IPS-20b (cell line): ENCODE results near the gene ZNF366.

Experiments used
- H3K27ac ChIP-seq: one replicate; pipeline ENCODE4 v1.5.1; 2013; ENCODE audit warnings: low read length
- H3K27me3 ChIP-seq: 2 replicates; pipeline ENCODE4 v1.6.1; 2013; ENCODE audit warnings: mild to moderate bottlenecking, low read length, inconsistent platforms; ENCODE audit not compliant: insufficient read depth
- H3K36me3 ChIP-seq: 2 replicates; pipeline ENCODE4 v1.6.1; 2013; ENCODE audit warnings: low read depth, mild to moderate bottlenecking, inconsistent platforms, low read length, moderate library complexity; ENCODE audit not compliant: insufficient read depth
- H3K4me1 ChIP-seq: 2 replicates; pipeline ENCODE4 v1.6.1; 2013; ENCODE audit warnings: mild to moderate bottlenecking, control low read depth, inconsistent platforms, low read length, moderate library complexity; ENCODE audit not compliant: insufficient read depth
- H3K4me3 ChIP-seq: 2 replicates; pipeline ENCODE4 v1.5.1; 2013; ENCODE audit warnings: mild to moderate bottlenecking, low read length, inconsistent platforms
- H3K9ac ChIP-seq: 2 replicates; pipeline ENCODE4 v1.6.1; 2013; ENCODE audit warnings: low read depth, mild to moderate bottlenecking, inconsistent platforms, low read length, moderate library complexity
- H3K9me3 ChIP-seq: 2 replicates; pipeline ENCODE4 v1.6.1; 2013; ENCODE audit warnings: mild to moderate bottlenecking, low read depth, low read length, inconsistent platforms; ENCODE audit not compliant: insufficient read depth

The ZNF366 gene

DNA sequence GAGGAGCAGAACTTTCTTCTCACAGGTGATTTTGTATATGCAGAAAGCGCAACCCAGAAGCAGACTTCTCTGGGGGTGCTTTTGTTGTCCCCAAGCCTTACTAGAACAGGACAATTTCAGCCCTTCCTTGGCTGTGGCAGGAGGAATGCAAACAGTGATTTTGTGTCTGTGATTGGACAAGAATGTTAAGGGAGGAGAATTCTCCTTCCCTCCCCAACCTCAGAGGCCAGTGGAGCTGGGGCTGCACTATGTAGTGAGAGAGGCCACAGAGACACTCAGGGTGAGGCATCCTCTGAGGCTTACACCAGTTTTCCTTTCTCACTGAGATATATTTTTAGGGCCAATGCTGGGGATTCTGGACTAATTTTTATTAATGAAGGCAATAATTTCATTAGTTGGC is 58.8 kb downstream of the ZNF366 start:
- Histone ChIP-seq H3K4me1 (peaks cover 3% of the 10 kb centered on the region; the same call in 1 of the 2 replicates), H3K9me3 (no peaks in the 10 kb centered on the region), H3K36me3 (no peaks in the 10 kb centered on the region), H3K27me3 (no peaks in the 10 kb centered on the region), H3K4me3 (no peak overlapping the region), H3K9ac (no peak overlapping the region), H3K27ac (no peak overlapping the region)

DNA sequence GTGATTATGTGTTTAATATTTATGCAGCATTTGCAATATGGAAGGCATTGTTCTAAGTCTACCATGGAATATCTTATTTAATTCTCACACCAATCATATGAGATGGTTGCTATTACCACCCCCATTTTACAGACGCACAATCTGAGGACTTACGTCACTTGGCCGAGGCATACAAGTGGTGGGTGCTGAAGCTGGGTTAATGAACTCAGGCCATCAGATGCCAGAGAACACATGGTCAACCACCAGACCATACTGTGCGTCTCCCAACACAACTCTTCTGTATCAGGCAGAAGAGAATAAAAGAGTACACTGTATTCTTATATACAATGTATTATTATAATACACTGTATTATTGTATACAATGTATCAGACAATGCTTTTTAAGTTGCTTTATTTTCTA is 59.5 kb downstream of the ZNF366 start:
- Histone ChIP-seq H3K9ac (no peak overlapping the region), H3K4me3 (no peak overlapping the region), H3K4me1 (peaks cover 1% of the 10 kb centered on the region; the same call in 1 of the 2 replicates), H3K27ac (no peak overlapping the region), H3K9me3 (no peaks in the 10 kb centered on the region), H3K27me3 (no peaks in the 10 kb centered on the region), H3K36me3 (no peaks in the 10 kb centered on the region)

DNA sequence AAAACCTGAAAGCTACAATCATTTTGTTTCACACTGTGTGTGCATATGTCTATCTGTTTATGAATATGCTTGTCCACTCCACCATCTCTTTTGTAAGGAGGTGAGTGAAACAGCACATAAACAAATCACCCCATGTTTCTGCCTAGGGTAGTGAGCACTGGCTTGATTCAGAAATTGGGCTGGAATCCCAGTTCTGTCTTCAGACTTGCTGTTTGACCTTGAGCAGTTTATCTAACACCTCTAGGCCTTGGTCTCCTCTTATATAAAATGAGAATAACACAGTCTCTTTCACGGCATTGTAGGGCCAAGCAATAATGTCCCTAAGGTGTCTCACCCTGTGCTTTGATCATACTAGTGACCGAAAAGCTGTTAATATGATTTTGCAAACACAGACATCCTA is 61.2 kb downstream of the ZNF366 start:
- Histone ChIP-seq H3K4me3 (no peak overlapping the region), H3K27me3 (no peaks in the 10 kb centered on the region), H3K9me3 (no peaks in the 10 kb centered on the region), H3K4me1 (no peaks in the 10 kb centered on the region), H3K27ac (no peak overlapping the region), H3K36me3 (no peaks in the 10 kb centered on the region), H3K9ac (no peak overlapping the region)

DNA sequence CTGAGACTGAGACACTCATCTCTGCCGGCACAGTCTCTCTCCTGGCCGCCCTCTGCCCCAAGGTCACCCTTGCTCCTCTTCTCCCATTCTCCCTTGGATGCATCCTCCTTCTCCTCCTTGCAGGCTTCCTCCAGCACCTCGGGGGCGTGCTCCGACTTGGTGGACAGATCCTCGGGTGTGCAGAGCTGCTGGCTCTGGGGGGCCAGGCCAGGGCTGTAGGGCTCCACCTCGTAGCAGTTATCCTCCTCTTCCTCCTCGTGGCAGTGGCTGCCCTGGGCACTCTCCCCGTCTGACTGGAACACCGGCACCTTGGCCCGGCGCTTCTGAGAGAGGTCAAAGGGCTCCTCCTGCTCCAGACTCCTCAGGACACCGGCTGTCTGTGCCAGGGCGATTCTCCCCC is 63.3 kb downstream of the ZNF366 start:
- no peak overlapping the region for H3K27ac ChIP-seq
- H3K36me3 ChIP-seq = no peaks in the 10 kb centered on the region
- H3K9me3 ChIP-seq = no peaks in the 10 kb centered on the region

DNA sequence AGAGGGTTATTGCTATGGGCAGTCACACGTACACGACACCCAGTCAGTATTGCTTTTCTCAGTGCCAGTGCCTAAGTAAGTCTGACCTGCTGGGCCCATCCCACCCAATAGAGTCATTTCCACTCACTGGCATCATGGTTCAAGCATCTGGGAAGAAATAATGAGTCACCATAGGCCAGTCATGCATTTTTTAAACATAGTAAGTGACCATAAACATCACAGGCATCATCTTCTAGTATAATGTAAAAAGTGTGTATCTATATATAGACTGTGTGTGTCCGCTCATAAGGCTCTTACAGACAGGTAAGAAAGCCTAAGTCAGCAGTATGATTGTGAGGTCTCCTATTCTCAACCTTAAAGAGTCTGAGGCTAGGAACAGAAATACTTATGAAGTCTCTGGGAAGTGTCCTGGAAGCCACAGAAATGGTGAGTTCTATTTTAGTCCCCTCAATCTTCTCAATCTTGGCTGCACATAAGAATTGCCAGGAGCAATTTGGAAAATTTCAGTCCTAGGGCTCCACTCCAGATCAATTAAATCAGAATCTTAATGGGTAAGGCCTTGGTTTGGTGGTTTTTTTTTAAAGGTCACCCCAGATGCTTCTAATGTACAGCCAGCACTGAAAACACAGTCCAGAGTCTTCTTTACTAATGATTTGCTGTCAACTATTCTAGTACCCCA is 65.2 kb downstream of the ZNF366 start:
- H3K9ac ChIP-seq = no peak overlapping the region
- H3K9me3 ChIP-seq = no peaks in the 10 kb centered on the region
- H3K36me3 ChIP-seq = no peaks in the 10 kb centered on the region
- H3K27me3 ChIP-seq = no peaks in the 10 kb centered on the region
- H3K4me1 ChIP-seq = no peaks in the 10 kb centered on the region
- no peak overlapping the region for H3K27ac ChIP-seq
- no peak overlapping the region for H3K4me3 ChIP-seq

More for the DNA sequence above, 63.3 kb downstream of the ZNF366 start:
- Histone ChIP-seq H3K4me3 (no peak overlapping the region), H3K9ac (no peak overlapping the region), H3K27me3 (no peaks in the 10 kb centered on the region), H3K4me1 (no peaks in the 10 kb centered on the region)

DNA sequence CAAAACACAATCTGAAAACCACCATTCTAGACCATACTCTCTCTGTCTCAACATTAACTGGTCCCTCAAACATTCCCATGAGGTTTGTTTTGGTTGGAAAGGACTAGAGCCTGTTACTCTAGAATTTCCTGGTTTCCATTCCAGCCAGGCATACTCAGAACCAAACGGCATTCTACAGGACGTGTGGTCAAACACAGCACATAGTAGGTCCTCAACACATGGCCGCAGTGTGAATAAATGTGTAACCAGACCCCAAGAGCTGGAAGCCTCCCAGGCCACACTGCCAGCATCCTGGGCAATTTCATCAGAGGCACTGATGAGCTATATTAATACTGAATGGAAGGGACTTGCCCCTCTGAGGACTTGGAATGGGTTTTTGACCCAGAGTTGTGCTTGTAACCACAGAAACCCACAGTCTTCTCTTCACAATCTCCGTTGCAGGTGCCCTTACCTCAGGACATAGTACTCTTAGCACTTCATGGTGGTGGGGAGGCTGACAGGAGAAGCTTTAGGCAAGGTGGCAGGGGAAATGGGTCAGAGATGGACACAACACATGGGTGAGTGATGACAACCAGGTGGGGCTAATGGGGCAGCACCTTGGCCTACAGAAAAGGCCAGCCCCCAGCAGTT is 66.0 kb downstream of the ZNF366 start:
- Histone ChIP-seq H3K9ac (no peak overlapping the region), H3K9me3 (no peaks in the 10 kb centered on the region), H3K27ac (no peak overlapping the region), H3K36me3 (no peaks in the 10 kb centered on the region), H3K27me3 (no peaks in the 10 kb centered on the region), H3K4me3 (no peak overlapping the region), H3K4me1 (no peaks in the 10 kb centered on the region)

DNA sequence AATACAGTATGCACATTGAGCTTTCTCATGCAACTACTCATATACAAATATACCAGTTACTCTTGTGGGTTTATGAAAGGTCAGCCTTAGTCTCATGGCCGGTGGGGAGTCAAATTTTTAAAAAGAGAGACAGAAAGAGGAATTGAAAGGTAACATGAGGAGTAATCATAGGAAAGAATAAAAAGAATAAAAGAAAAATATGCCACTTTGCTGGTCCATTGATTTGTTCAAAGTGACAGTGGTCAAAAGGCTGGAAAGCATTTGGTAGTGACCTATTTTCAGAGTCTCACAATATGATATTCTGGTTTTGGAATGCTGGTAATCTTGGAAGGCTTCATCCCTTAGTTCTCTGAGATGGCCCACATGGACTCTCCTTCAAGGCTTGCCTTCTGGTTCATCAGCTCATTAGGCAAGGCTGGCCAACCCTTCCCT is 67.0 kb downstream of the ZNF366 start:
- no peak overlapping the region for H3K4me3 ChIP-seq
- H3K4me1 ChIP-seq = no peaks in the 10 kb centered on the region
- no peaks in the 10 kb centered on the region for H3K27me3 ChIP-seq
- H3K9ac ChIP-seq = no peak overlapping the region
- no peaks in the 10 kb centered on the region for H3K36me3 ChIP-seq
- H3K9me3 ChIP-seq = no peaks in the 10 kb centered on the region
- no peak overlapping the region for H3K27ac ChIP-seq

DNA sequence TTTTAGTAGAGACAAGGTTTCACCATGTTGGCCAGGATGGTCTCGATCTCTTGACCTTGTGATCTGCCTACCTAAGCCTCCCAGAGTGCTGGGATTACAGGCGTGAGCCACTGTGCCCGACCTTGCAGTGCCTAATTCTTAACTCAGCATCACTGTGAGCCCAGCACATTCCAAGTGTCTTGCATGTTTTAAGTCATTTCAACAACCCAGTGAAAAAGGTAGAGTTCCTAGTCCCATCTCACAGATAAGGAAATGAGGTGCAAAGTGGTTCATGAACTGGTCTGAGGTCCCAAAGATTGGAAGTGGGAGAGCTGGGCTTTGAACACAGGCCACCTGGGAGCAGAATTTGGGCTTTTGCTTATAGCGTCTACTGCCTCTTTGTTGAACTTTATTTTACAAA is 68.0 kb downstream of the ZNF366 start:
- Histone ChIP-seq H3K4me1 (no peaks in the 10 kb centered on the region), H3K36me3 (no peaks in the 10 kb centered on the region), H3K27me3 (no peaks in the 10 kb centered on the region), H3K27ac (no peak overlapping the region), H3K9ac (no peak overlapping the region), H3K9me3 (no peaks in the 10 kb centered on the region), H3K4me3 (no peak overlapping the region)

DNA sequence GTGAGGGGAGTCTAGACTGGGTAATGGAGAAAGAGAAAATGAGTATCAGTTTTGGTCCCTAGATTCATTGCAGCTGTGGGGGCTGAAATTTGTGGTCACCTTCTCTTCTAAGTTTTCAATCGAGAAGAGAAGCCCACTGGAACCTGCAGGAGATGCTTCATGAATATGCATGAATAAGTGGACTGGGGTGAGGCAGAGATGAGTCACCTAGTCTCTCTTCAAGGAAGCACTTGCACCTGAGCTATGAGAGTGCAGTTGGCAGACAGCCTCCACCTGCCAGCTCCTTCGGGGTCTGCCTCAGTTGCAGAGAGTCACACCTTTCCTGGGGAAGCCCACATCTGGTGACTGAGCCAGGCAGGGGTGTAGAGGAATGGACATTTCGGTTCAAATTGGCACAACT is 69.1 kb downstream of the ZNF366 start:
- Histone ChIP-seq H3K4me3 (no peak overlapping the region), H3K27ac (no peak overlapping the region), H3K27me3 (no peaks in the 10 kb centered on the region), H3K9ac (no peak overlapping the region), H3K4me1 (no peaks in the 10 kb centered on the region), H3K9me3 (no peaks in the 10 kb centered on the region), H3K36me3 (no peaks in the 10 kb centered on the region)

DNA sequence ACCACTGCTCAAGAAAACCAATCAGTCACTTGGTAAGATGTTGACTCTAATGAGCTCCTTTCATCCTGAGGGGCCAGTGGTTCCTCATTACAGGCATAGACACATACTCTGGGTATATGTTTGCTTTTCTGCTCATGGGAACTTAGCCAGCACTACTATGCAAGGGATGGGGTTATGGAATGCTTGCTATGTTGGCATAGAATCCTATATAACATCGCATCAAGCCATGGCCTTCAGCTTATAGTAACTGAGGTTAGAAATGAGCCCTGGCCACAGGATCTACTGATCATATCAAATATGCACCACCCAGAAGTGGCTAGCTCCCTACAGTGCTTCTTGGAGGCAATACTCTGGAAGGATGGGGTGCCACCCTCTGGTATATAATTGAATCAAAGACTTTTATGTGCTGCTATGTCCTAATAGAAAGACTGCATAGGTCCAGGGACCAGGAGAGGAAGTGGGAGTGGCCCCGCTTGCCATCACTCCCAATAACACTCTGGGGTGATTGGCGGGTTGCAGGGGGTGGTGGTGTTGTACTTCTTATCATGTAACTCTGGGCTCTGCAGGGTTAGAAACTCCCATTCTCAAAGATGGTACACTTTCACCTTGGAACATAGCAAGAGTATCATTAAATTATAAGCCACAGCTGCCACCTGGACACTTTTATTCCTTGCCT is 70.3 kb downstream of the ZNF366 start:
- H3K9me3 ChIP-seq = no peaks in the 10 kb centered on the region
- no peaks in the 10 kb centered on the region for H3K27me3 ChIP-seq
- H3K27ac ChIP-seq = no peak overlapping the region
- H3K36me3 ChIP-seq = no peaks in the 10 kb centered on the region
- no peak overlapping the region for H3K4me3 ChIP-seq
- no peaks in the 10 kb centered on the region for H3K4me1 ChIP-seq
- no peak overlapping the region for H3K9ac ChIP-seq

DNA sequence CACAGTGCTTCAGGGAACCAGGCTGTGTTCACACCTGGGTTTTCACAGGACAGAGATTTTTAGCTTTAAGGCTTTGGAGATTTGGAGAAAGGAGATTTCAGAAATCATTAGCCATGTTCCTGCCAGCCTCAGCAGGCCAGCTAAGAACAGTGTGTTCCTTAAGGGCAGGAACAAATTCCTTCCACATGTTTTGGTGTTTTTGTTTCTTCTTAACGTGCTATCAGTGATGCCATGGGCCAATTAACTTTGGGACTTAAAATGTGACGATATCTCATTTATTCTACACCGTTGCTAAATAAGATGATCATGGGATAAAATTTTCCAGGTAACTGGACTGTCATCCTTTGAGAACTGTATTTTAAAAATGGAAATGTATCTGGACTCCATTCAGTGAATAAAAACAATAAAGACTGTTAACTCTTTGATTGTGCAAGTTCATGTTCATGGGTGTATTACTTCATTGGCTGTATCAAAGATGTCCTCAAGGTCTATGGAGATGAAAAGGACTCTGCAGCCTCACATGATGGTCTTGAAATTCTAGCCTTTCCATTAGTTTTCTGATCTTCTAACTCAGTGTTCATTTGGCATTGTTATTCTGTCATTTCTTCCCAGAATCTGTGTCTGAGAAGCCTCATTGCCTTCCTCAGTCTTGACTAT is 72.3 kb downstream of the ZNF366 start:
- Histone ChIP-seq H3K27ac (no peak overlapping the region), H3K36me3 (no peaks in the 10 kb centered on the region), H3K27me3 (no peaks in the 10 kb centered on the region), H3K9ac (no peak overlapping the region), H3K4me3 (no peak overlapping the region), H3K9me3 (no peaks in the 10 kb centered on the region), H3K4me1 (no peaks in the 10 kb centered on the region)
